Type B pancreatic cell (in vitro differentiated cells): ENCODE measurements around the gene CHN2. TPM values are rescaled to one million over a fixed set of nuclear protein-coding genes. Genes with fewer than 3 reads are reported as not detected.

Experiments
- DNase-seq: peaks from one replicate; pipeline ENCODE4 v3.0.0; 2021; ENCODE audit warnings: mixed read lengths; ENCODE audit not compliant: unreplicated experiment; ENCODE audit errors: extremely low spot score
- H3K27ac Mint-ChIP-seq: 2 replicates; pipeline ENCODE4 v1.8.0; 2021; ENCODE audit warnings: mild to moderate bottlenecking, mixed read lengths
- H3K27me3 Mint-ChIP-seq: 2 replicates; pipeline ENCODE4 v1.8.0; 2021; ENCODE audit warnings: mixed read lengths
- H3K36me3 Mint-ChIP-seq: 2 replicates; pipeline ENCODE4 v1.8.0; 2021; ENCODE audit warnings: mixed read lengths
- H3K4me1 Mint-ChIP-seq: one replicate; pipeline ENCODE4 v1.8.0; 2021; ENCODE audit warnings: mixed read lengths; ENCODE audit not compliant: unreplicated experiment
- H3K4me3 Mint-ChIP-seq: 2 replicates; pipeline ENCODE4 v1.8.0; 2021; ENCODE audit warnings: mild to moderate bottlenecking, mixed read lengths
- H3K9me3 Mint-ChIP-seq: 2 replicates; pipeline ENCODE4 v1.8.0; 2021; ENCODE audit warnings: mixed read lengths
- total RNA-seq: library from RNA; stranded (reverse); gene quantifications from 2 replicates; pipeline ENCODE4 v1.2.1, GENCODE V29; 2021; ENCODE audit warnings: low replicate concordance
- TF ChIP-seq, protein P1 (sequence below): fragments of 200-600 bp; sonication (generic); conservative IDR thresholded peaks from 2 replicates; pipeline ENCODE4 v1.5.0; 2021; ENCODE audit warnings: antibody characterized with exemption, mild to moderate bottlenecking

Gene CHN2
- total RNA-seq, 1 donor from 2014 or later = 19.7 TPM

- no peaks in the 10 kb centered on the region for H3K27me3 Mint-ChIP-seq
These were observed 162.1 kb downstream of the CHN2 start for GRCh38 chr7:29356631-29357030.

GRCh38 chr7:29359482-29360093 lies 165.0 kb downstream of the CHN2 start:
- peaks cover 4% of the 10 kb centered on the region for H3K9me3 Mint-ChIP-seq
- no peak overlapping the region for H3K4me3 Mint-ChIP-seq

More at GRCh38 chr7:29356631-29357030, 162.1 kb downstream of the CHN2 start:
- no peak overlapping the region for H3K27ac Mint-ChIP-seq
- H3K36me3 Mint-ChIP-seq = peaks cover 15% of the 10 kb centered on the region
- H3K9me3 Mint-ChIP-seq = peaks cover 4% of the 10 kb centered on the region
- DNase-seq = no peak
- H3K4me1 Mint-ChIP-seq = peaks cover 16% of the 10 kb centered on the region
- H3K4me3 Mint-ChIP-seq = no peak overlapping the region
- TF ChIP-seq, protein P1, sequence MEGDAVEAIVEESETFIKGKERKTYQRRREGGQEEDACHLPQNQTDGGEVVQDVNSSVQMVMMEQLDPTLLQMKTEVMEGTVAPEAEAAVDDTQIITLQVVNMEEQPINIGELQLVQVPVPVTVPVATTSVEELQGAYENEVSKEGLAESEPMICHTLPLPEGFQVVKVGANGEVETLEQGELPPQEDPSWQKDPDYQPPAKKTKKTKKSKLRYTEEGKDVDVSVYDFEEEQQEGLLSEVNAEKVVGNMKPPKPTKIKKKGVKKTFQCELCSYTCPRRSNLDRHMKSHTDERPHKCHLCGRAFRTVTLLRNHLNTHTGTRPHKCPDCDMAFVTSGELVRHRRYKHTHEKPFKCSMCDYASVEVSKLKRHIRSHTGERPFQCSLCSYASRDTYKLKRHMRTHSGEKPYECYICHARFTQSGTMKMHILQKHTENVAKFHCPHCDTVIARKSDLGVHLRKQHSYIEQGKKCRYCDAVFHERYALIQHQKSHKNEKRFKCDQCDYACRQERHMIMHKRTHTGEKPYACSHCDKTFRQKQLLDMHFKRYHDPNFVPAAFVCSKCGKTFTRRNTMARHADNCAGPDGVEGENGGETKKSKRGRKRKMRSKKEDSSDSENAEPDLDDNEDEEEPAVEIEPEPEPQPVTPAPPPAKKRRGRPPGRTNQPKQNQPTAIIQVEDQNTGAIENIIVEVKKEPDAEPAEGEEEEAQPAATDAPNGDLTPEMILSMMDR = no peak

GRCh38 chr7:29360633-29361625 lies 166.4 kb downstream of the CHN2 start:
- no peak overlapping the region for H3K27ac Mint-ChIP-seq
- TF ChIP-seq, protein P1 = no peak
- no peak for DNase-seq
- peaks cover 4% of the 10 kb centered on the region for H3K27me3 Mint-ChIP-seq
- H3K4me1 Mint-ChIP-seq = peaks cover 8% of the 10 kb centered on the region
- no peak overlapping the region for H3K4me3 Mint-ChIP-seq
- H3K36me3 Mint-ChIP-seq = peaks cover 10% of the 10 kb centered on the region
- peaks cover 4% of the 10 kb centered on the region for H3K9me3 Mint-ChIP-seq

More at GRCh38 chr7:29359482-29360093, 165.0 kb downstream of the CHN2 start:
- H3K27me3 Mint-ChIP-seq = peaks cover 4% of the 10 kb centered on the region
- peaks cover 8% of the 10 kb centered on the region for H3K4me1 Mint-ChIP-seq
- TF ChIP-seq, protein P1 = no peak
- H3K36me3 Mint-ChIP-seq = peaks cover 10% of the 10 kb centered on the region
- no peak for DNase-seq
- H3K27ac Mint-ChIP-seq = no peak overlapping the region

DNA sequence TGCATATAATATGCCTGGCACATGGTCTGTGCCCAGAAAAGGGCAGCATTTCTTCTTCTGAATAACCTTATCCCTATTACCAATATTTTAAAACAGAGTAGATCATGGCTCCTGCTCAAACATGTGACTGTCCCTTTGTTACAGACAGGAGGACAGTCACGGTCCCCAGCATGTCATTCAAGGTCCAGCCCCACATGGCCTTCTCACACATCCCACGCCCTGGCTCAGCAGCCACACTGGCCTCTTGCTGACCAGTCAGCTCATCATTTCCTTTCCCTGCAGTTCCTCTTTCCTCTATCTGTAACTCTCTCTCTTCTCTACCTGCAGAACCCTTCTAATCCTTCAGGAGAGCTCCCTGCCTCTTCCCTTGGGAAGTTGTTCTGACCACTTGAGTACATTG lies 167.8 kb downstream of the CHN2 start:
- DNase-seq = no peak
- no peak overlapping the region for H3K4me3 Mint-ChIP-seq
- TF ChIP-seq, protein P1 = no peak
- peaks cover 4% of the 10 kb centered on the region for H3K27me3 Mint-ChIP-seq
- peaks cover 4% of the 10 kb centered on the region for H3K9me3 Mint-ChIP-seq
- H3K27ac Mint-ChIP-seq = no peak overlapping the region
- peaks cover 8% of the 10 kb centered on the region for H3K4me1 Mint-ChIP-seq
- H3K36me3 Mint-ChIP-seq = peaks cover 5% of the 10 kb centered on the region

- H3K9me3 Mint-ChIP-seq = peaks cover 2% of the 10 kb centered on the region
- H3K27ac Mint-ChIP-seq = no peak overlapping the region
- no peak overlapping the region for H3K4me3 Mint-ChIP-seq
- peaks cover 2% of the 10 kb centered on the region for H3K36me3 Mint-ChIP-seq
- no peak for DNase-seq
- TF ChIP-seq, protein P1 = no peak
- peaks cover 4% of the 10 kb centered on the region for H3K27me3 Mint-ChIP-seq
- H3K4me1 Mint-ChIP-seq = peaks cover 8% of the 10 kb centered on the region
These were observed 169.3 kb downstream of the CHN2 start for GRCh38 chr7:29363636-29364425.
